GM21526 (cell line): Measurements from ENCODE around the gene ORMDL1.
A peak's percentile ranks its signal among the peaks of the same experiment; 100 is the strongest.
"Not testable (repeated sequence)": the region's sequence is repeated elsewhere in the genome, so short reads cannot be mapped to it uniquely, and the experiment has no call there.

ENCODE experiments used
- ATAC-seq: cut with Tn5 transposase; IDR thresholded peaks from one replicate; pipeline ENCODE4 v1.9.1; 2021; ENCODE audit warnings: moderate library complexity; ENCODE audit not compliant: unreplicated experiment, low FRiP score

Gene ORMDL1

DNA sequence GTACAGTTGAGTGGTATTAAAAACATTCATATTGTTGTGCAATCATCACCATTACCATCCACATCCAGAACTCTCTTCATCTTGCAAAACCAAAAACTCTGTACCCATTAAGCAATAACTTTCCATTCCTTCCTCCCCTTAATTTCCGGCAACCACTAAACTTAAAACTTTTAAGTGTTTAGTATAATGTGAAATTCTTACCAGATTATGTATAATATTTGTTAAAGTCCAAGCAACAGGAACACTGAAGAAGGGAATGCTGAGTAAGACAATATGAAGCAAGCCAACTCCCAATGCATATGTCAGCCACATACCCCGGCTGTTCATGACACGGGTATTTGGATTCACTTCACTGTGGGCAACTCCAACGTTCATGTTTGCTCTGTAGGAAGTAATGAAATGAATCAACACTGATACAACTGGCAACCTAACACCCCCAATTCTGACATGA, 1.9 kb downstream of the ORMDL1 start:
- ATAC-seq: no peak

DNA sequence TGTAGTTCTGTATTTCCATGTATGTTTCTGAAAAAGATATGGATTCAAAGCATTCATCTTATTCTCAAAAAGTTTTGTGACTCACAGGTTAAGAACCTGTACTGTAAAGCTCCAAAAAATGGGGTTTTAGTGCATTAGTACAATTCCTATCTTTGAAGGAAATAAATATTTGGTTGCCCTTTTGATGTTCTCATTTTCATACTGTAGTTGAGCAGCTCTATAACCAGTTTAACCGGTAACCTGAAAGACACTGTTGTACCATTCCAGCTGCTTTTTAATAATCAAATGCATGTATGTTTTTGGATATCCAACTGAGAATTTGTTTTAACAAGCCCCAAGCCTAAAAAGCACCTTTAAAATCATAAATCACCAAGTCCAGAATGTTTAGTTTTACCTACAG, 11.9 kb downstream of the ORMDL1 start:
- ATAC-seq: no peak

DNA sequence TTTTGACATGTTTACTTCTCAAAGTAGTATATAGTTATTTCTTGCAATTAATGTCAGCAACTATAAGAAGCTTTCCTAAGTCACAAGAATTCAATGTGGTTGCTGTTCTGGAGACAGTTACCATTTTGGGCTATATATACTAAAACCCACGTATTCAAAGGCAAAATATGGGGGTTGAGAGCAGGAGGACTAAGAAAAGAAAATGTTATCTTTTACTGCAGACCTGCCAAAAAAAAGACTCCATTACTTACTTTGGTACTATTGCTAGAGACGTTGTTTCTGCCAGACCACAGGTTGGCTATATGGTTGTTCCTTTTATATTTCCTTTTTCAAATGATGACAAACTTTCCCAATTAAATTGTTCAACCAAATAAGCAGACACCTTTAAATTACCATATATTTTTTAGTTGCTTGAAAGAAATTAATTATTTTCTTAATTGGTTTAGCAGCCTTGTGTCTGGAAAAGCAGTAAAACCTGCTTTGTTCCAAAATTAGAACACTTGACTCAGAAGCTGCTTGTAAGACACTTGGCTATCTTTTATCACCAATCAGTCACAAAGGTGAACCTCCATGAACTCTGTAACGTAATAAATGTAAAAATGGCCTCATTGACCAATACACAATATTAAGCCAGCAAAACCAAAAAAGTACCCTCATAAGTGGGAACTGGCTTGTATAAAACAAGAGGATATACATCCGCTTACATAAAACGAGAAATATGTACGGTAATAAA, 13.4 kb downstream of the ORMDL1 start:
- no peak for ATAC-seq

DNA sequence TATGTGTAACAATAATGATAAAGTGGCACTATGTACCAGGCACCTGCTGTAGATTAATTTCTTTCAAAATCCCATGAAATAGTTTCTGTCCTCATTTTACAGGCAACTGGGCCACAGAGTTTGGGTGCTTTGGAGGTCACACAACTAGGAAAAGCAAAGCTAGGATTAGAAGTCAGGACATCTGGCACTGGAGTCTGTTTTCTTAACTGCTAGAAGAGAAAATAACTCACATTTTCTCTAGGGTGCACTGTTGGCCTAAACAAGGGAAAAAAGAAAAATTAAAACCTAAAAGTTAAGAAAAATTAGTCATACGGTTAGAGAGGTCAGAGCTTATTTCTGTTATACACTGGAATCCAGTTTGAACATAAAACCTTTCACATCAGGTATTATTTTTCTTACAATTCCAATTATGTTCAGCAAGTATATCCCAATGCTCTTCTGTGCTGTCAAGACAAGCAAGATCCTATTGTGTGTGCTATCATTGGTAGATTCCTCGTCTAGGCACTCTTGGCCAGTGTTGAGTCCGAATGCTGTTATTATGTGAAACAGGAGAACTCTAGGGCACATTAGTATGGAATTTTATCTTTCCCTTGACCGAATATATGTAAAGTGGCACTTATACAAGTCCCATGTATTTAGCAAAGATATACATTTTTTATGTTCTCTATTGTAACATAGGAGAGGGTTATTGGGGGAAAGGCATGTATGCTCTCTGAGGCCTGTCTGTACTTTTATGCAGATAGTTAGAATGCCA, 20.1 kb downstream of the ORMDL1 start:
- no peak for ATAC-seq

DNA sequence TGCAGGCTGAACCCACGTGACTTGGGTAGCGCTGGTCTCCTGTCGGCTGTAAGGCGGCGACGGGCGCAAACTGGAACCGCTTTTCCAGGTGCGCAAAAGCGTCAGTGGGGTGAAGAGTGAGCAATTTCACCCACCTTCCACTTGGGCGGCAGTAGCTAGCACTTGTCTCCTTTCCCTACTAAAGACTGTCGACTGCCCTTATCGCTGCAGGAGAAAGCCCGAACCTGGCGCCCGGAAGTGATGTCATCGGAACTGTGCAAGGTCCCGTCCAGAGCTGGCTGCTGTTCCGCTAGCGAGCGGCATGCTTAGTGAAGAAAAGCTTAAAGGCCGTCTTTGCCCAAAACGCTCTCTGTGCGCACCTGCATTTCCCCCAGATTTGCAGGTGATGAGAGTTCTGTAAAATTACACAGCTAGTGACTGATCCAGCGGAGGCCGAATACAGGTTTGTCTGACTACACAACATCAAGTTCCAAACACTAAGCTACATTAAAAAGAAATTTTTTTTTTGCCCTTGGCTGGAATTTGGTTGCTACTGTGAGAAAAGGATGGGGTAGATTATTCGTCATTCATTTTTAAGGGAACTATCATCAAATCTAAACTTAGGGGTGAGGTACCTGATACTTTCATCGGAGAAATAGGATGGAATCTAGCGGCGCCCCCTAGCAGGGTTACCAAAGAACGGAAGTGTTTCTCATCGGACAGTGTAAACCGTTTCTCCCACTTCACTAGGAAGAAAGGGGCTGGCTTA, 21.4 kb downstream of the ORMDL1 start, which contains the start of gene OSGEPL1:
TSS of gene OSGEPL1 (minus strand) at position 242 of the 748 bp plus-strand sequence. CDS start 1,152 bp downstream, outside the sequence.
- ATAC-seq: peak; percentile 97

DNA sequence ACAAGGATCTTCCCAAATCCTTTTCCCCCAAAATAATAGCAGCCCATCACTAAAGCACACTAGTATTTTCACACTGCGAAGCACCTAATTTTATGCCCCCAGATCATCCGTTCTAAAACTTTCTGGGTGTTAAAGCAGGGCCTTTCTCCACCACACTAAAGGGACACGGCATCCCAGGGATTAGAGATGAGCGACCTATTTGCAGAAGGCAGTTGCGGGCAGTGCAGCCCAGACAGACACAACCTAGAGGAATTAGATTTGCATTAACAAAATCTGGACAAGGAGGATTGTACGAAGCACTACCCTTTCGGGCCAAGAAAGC, 21.9 kb downstream of the ORMDL1 start:
- no peak for ATAC-seq

DNA sequence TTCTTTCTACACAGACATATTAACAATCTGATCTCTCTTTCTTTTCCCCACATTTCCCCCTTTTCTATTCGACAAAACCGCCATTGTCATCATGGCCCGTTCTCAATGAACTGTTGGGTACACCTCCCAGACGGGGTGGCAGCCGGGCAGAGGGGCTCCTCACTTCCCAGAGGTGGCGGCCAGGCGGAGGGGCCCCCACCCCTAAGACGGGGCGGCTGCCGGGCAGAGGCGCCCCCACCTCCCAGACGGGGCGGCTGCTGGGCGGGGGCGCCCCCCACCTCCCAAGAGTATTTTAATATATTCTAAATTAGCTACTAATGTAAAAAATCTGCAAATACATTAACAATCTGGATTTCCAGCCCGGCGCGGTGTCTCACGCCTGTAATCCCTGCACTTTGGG, 24.0 kb downstream of the ORMDL1 start:
- not testable (repeated sequence) for ATAC-seq

DNA sequence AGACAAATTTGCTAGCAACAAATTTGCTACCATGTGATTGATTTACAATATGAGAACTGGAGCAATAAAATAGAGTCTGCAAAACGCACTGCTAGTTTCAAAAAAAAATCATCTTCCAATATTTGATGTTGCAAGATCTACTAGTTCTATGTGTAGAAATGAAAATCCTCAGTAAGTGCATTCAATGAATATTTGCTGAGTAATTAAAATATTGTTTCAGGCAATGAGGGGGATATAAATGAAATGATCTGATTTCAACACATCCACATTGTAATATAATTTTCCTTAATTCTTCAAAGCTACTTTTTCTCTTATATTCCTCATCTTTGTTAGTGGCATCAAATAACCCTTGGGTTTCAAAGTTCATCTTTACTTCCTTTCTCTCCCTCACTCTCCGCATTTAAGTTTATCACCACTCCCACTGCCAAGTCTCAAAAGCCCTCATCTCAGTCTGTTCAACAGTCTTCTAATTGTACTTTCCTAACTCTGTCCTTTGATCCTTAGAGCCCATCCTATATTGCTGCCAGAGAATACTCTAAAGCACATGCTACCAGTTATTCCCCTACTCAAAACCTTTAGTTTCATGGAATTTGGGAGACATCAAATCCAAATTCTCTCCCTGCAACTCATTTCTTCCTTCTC, 27.7 kb downstream of the ORMDL1 start:
- no peak for ATAC-seq

DNA sequence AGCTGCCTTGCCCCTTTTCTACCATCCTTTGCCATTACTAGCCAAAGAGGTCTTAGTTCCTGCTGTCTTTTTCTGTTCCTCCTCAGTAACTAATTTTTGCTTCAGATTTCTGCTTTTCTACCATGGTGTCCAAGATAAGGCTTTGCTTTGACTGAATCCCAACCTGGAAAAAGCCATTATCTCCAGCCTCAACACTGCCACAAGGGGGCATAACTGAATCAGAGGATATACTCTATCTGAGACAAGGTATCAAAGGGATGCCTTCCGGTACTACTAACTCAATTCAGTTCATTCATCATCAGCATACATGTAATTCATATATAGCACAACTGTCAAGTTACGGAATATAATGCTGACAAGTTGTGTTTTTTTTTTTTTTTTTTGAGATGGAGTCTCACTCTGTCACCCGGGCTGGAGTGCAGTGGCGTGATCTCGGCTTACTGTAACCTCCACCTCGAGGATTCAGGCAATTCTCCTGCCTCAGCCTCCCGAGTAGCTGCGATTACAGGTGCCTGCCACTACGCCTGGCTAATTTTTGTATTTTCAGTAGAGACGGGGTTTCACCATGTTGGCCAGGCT, 33.0 kb downstream of the ORMDL1 start:
- ATAC-seq: no peak

DNA sequence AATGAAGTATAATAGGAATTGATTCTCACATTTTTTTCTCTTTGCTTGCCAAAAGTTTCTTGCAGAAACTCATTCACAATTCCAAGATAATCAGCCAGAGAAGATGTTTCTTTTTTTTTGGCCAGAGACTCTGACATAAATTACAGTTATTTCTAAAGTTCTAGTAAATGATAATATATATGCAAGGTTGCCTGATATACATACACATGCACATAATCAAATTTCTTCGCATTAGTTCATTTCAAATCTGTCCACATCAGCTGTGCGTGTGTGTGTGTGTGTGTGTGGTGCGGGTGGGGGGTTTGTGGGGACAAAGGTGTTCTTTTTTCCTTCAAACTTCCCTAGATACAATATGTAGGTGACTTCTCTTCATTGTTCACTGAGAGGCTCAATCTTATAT, 54.7 kb downstream of the ORMDL1 start:
- no peak for ATAC-seq

DNA sequence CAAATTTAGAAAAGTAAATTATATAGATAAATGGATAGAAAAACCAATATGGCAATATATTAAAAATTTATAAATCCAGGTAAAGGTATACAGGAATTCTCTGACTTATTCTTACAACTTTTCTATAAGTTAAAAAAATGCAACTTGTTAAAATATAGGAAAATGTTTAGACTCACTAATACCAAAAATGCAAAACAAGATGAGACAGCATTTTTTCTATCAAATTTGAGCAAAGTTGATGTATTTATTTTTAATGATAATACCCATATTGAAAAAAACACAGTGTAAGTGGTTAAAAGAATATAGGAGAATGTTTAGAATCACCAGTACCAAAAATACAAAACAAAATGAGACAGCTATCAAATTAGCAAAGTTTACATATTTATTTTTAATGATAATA, 57.3 kb downstream of the ORMDL1 start:
- ATAC-seq: no peak

DNA sequence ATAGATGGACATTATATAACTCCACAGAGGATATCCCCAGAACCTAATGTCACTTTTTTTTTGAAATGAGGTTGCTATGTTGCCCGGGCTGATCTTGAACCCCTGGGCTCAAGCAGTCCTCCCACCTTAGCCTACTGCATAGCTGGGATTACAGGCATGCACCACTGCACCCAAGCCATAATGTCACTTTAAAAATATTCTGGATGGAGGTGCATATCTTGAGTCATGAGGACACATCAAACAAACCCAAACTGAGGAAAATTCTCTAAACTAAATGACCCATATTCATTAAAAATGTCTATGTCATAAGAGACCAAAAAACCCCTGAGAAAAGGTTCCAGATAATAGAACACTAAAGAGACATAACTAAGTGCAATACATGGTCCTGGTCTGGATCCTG, 57.9 kb downstream of the ORMDL1 start:
- ATAC-seq: no peak

DNA sequence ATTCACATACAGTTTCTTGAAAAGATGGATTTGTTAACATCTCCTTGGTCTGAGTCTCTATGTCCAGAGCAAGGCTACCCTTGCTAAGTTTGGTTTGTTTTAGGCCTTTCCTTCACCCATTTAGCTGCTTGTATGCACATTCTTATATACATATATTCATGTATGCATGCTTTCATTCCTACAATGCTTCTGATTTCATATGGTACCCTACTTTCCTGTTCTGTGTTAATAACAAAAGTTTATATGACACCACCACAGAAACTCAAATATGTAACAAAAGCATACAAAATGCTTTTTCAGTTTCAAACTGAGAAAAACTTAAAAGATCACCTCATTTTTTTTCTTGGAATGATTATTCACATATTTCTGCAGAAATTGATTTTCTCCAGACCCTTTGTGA, 60.9 kb downstream of the ORMDL1 start:
- no peak for ATAC-seq
